ENCODE data around the gene NDUFS7.

DNA sequence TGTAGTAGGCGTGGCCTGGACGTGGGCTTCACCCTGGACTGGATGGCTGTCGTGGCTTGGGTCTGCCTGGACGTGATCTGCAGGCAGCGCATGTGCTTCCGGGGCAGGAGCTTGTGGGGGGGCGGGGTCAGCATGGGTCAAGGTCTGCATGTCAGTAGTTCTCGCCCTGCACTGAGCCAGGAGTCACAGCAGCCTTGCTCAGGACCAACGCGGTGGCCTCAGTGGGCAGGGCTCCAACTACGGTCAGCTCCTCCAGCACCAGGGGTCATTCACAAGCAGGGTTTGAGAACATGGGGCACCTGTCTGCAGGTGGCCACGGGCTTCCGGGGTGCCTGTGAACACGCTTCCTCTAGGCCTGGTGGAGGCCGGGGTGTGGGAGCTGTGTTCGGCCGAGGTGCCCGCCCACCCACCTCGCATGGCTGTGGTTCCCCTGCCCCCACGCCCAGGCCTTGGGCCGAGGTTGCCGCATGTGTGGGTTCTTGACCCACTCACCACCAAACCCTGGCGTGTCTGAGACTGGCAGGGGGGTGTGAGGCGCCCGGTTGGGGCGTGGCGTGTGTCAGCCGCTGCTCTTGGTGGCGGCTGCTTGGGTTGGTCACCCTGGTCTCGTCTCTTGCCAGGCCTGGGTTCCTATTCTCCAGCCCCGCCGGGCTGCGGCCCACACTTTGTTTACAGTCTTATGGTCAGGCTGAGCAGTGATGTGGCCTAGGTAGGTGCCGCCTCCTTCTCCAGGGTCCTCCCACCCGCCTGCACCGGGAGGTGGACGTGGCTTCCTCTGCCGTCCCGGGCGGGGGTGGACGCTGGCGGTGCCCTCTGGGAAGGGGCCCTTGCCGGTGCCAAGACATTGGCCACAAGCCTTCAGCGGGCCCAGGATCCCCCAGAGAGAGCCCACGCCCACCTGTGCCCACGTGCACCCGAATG, 49.7 kb downstream of the NDUFS7 start:
- TF ChIP-seq POLR2A (IDR thresholded peaks at IDR 0.05) (no peak), EP300 (IDR thresholded peaks at IDR 0.05) (no peak), POLR2AphosphoS5 (IDR thresholded peaks at IDR 0.05) (no peak)
- TF ChIP-seq, protein P1, sequence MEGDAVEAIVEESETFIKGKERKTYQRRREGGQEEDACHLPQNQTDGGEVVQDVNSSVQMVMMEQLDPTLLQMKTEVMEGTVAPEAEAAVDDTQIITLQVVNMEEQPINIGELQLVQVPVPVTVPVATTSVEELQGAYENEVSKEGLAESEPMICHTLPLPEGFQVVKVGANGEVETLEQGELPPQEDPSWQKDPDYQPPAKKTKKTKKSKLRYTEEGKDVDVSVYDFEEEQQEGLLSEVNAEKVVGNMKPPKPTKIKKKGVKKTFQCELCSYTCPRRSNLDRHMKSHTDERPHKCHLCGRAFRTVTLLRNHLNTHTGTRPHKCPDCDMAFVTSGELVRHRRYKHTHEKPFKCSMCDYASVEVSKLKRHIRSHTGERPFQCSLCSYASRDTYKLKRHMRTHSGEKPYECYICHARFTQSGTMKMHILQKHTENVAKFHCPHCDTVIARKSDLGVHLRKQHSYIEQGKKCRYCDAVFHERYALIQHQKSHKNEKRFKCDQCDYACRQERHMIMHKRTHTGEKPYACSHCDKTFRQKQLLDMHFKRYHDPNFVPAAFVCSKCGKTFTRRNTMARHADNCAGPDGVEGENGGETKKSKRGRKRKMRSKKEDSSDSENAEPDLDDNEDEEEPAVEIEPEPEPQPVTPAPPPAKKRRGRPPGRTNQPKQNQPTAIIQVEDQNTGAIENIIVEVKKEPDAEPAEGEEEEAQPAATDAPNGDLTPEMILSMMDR (IDR thresholded peaks at IDR 0.05), result no peak

Data from stomach (tissue), 4 donors.